Stomach smooth muscle (tissue), 2 donors: Measurements from ENCODE around the gene HPS5.
"Not testable (repeated sequence)": the region's sequence is repeated elsewhere in the genome, so short reads cannot be mapped to it uniquely, and the experiment has no call there.

Experiments used
- H3K27ac ChIP-seq: one replicate; pipeline ENCODE4 v1.7.0; 2013; ENCODE audit warnings: mild to moderate bottlenecking, low read length, inconsistent platforms
- H3K27me3 ChIP-seq, 2 donors: one replicate each; pipeline ENCODE4 v1.7.0; 2013; ENCODE audit warnings: low read length in 2 of 2; ENCODE audit not compliant: insufficient read depth in 2 of 2, control insufficient read depth in 1 of 2
- H3K36me3 ChIP-seq, 2 donors: one replicate each; pipeline ENCODE4 v1.7.0; 2013; ENCODE audit warnings: low read length in 2 of 2; ENCODE audit not compliant: control insufficient read depth in 2 of 2, insufficient read depth in 2 of 2
- H3K4me1 ChIP-seq: one replicate; pipeline ENCODE4 v1.7.0; 2013; ENCODE audit warnings: low read length; ENCODE audit not compliant: control insufficient read depth, insufficient read depth
- H3K4me3 ChIP-seq, 2 donors: one replicate each; pipeline ENCODE4 v1.7.0; 2013; ENCODE audit warnings: low read length in 2 of 2
- H3K9ac ChIP-seq, 2 donors: one replicate each; pipeline ENCODE4 v1.7.0; 2013; ENCODE audit warnings: low read length in 2 of 2, mild to moderate bottlenecking in 1 of 2
- H3K9me3 ChIP-seq, 2 donors: one replicate each; pipeline ENCODE4 v1.7.0; 2013; ENCODE audit warnings: low read length in 2 of 2; ENCODE audit not compliant: control insufficient read depth in 2 of 2
- donor health status: healthy.
- donor health status: Pancreatic carcinoma.

The HPS5 gene

GRCh38 chr11:18259259-18259658 is 62.7 kb downstream of the HPS5 start:
- no peak overlapping the region for H3K9ac ChIP-seq
- H3K36me3 ChIP-seq: no peaks in the 10 kb centered on the region
- H3K4me3 ChIP-seq: no peak overlapping the region
- H3K27me3 ChIP-seq: no peaks in the 10 kb centered on the region
- no peak overlapping the region for H3K27ac ChIP-seq
- H3K9me3 ChIP-seq: no peaks in the 10 kb centered on the region
- H3K4me1 ChIP-seq: no peaks in the 10 kb centered on the region

- no peaks in the 10 kb centered on the region for H3K9me3 ChIP-seq
- peaks cover 0 to 2% of the 10 kb centered on the region in 2 donors for H3K27me3 ChIP-seq
- no peak overlapping the region for H3K9ac ChIP-seq
- H3K36me3 ChIP-seq: no peaks in the 10 kb centered on the region
- H3K4me1 ChIP-seq: no peaks in the 10 kb centered on the region
- H3K4me3 ChIP-seq: no peak overlapping the region
- no peak overlapping the region for H3K27ac ChIP-seq
These were observed 67.1 kb downstream of the HPS5 start for GRCh38 chr11:18254781-18255361.

GRCh38 chr11:18253778-18254338 is 68.1 kb downstream of the HPS5 start:
- Histone ChIP-seq H3K27ac (no peak overlapping the region), H3K9me3 (no peaks in the 10 kb centered on the region), H3K36me3 (no peaks in the 10 kb centered on the region), H3K9ac (no peak overlapping the region), H3K4me3 (no peak overlapping the region), H3K27me3 (peaks cover 0 to 2% of the 10 kb centered on the region in 2 donors), H3K4me1 (no peaks in the 10 kb centered on the region)

- Histone ChIP-seq H3K9me3 (no peaks in the 10 kb centered on the region), H3K4me1 (no peaks in the 10 kb centered on the region), H3K27ac (no peak overlapping the region), H3K27me3 (peaks cover 0 to 2% of the 10 kb centered on the region in 2 donors), H3K36me3 (no peaks in the 10 kb centered on the region), H3K9ac (no peak overlapping the region), H3K4me3 (no peak overlapping the region)
These were observed 68.7 kb downstream of the HPS5 start for GRCh38 chr11:18253233-18253632.

- H3K36me3 ChIP-seq: no peaks in the 10 kb centered on the region
- no peak within 1 kb of the TSS for H3K9ac ChIP-seq
- H3K27ac ChIP-seq: no peak within 1 kb of the TSS
- H3K4me3 ChIP-seq: no peak within 1 kb of the TSS
- H3K4me1 ChIP-seq: no peaks in the 10 kb centered on the region
- no peaks in the 10 kb centered on the region for H3K9me3 ChIP-seq
- H3K27me3 ChIP-seq: no peaks in the 10 kb centered on the region
These were observed 73.4 kb downstream of the HPS5 start, which contains the start of gene SAA2 for GRCh38 chr11:18248561-18248960. SAA2 (minus strand) TSS chr11:18248668; CDS start chr11:18248011, 657 bp downstream.

GRCh38 chr11:18247191-18247581 is 74.8 kb downstream of the HPS5 start:
- not testable (repeated sequence) for H3K4me1 ChIP-seq, H3K27ac ChIP-seq, H3K36me3 ChIP-seq

GRCh38 chr11:18246379-18247190 is 75.4 kb downstream of the HPS5 start:
- not testable (repeated sequence) for H3K9ac ChIP-seq, H3K9me3 ChIP-seq, H3K36me3 ChIP-seq, H3K4me3 ChIP-seq, H3K4me1 ChIP-seq, H3K27ac ChIP-seq, H3K27me3 ChIP-seq

More at GRCh38 chr11:18247191-18247581, 74.8 kb downstream of the HPS5 start:
- H3K9ac ChIP-seq, H3K27me3 ChIP-seq, H3K4me3 ChIP-seq, H3K9me3 ChIP-seq: not testable (repeated sequence)

GRCh38 chr11:18245396-18245795 is 76.5 kb downstream of the HPS5 start:
- no peak overlapping the region for H3K4me3 ChIP-seq
- no peaks in the 10 kb centered on the region for H3K4me1 ChIP-seq
- H3K9me3 ChIP-seq: no peaks in the 10 kb centered on the region
- H3K36me3 ChIP-seq: no peaks in the 10 kb centered on the region
- no peaks in the 10 kb centered on the region for H3K27me3 ChIP-seq
- H3K27ac ChIP-seq: no peak overlapping the region
- no peak overlapping the region for H3K9ac ChIP-seq

- H3K9me3 ChIP-seq: no peaks in the 10 kb centered on the region
- no peaks in the 10 kb centered on the region for H3K36me3 ChIP-seq
- no peaks in the 10 kb centered on the region for H3K27me3 ChIP-seq
- H3K9ac ChIP-seq: no peak overlapping the region
- H3K4me1 ChIP-seq: no peaks in the 10 kb centered on the region
- no peak overlapping the region for H3K27ac ChIP-seq
- H3K4me3 ChIP-seq: no peak overlapping the region
These were observed 78.1 kb downstream of the HPS5 start for GRCh38 chr11:18243783-18244362.

GRCh38 chr11:18239655-18240054 is 82.3 kb downstream of the HPS5 start:
- Histone ChIP-seq H3K36me3 (no peaks in the 10 kb centered on the region), H3K27ac (no peak overlapping the region), H3K4me1 (no peaks in the 10 kb centered on the region), H3K27me3 (no peaks in the 10 kb centered on the region), H3K9ac (no peak overlapping the region), H3K4me3 (no peak overlapping the region), H3K9me3 (no peaks in the 10 kb centered on the region)
